Thyroid gland (tissue), 4 donors: ENCODE data around the gene CRYGC.

Experiments used
- POLR2A ChIP-seq, 2 donors: fragments of 450-650 bp; IDR thresholded peaks; one replicate each; pipeline ENCODE4 v1.6.1; 2017; ENCODE audit warnings: antibody characterized with exemption in 2 of 2, mild to moderate bottlenecking in 2 of 2, moderate library complexity in 1 of 2
- TF ChIP-seq, protein P1 (sequence below), 6 experiments: fragments of 200-600 bp in 3 of 6; fragments of 450-650 bp in 3 of 6; sonication (generic) in 3 of 6; IDR thresholded peaks; one replicate each; pipeline ENCODE4 v1.5.1; 2016 to 2019; ENCODE audit warnings: antibody characterized with exemption in 6 of 6, mild to moderate bottlenecking in 2 of 6, inconsistent platforms in 1 of 6, moderate library complexity in 1 of 6

- TF ChIP-seq, protein P1, sequence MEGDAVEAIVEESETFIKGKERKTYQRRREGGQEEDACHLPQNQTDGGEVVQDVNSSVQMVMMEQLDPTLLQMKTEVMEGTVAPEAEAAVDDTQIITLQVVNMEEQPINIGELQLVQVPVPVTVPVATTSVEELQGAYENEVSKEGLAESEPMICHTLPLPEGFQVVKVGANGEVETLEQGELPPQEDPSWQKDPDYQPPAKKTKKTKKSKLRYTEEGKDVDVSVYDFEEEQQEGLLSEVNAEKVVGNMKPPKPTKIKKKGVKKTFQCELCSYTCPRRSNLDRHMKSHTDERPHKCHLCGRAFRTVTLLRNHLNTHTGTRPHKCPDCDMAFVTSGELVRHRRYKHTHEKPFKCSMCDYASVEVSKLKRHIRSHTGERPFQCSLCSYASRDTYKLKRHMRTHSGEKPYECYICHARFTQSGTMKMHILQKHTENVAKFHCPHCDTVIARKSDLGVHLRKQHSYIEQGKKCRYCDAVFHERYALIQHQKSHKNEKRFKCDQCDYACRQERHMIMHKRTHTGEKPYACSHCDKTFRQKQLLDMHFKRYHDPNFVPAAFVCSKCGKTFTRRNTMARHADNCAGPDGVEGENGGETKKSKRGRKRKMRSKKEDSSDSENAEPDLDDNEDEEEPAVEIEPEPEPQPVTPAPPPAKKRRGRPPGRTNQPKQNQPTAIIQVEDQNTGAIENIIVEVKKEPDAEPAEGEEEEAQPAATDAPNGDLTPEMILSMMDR (IDR thresholded peaks at IDR 0.05): no peak
- no peak for TF ChIP-seq POLR2A (IDR thresholded peaks at IDR 0.05)
Observed at GRCh38 chr2:208118918-208119317, 10.7 kb downstream of the CRYGC start.
